Measurements from ENCODE around the gene CRYAB.

DNA sequence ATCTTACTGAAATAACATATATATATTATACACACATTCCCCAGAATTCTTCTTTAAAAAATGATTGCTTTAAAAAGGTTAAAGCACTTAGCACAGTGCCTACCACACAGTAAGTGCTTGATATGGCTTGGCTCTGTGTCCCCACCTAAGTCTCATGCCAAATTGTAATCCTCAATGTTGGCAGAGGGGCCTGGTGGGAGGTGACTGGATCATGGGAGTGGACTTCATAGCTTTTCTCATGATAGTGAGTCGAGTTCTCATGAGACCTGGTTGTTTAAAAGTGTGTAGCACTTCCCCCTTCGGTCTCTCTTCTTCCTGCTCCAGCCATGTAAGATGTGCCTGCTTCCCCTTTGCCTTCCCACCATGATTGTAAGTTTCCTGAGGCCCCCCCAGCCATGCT, 6.2 kb downstream of the CRYAB start:
- TF ChIP-seq CHD2 (IDR thresholded peaks at IDR 0.05; ENCODE audit: low read length, partially characterized antibody) (no peak), RFX5 (IDR thresholded peaks at IDR 0.05; ENCODE audit: low read length) (no peak), POLR2AphosphoS5 (IDR thresholded peaks at IDR 0.05; ENCODE audit: low read depth, low read length) (no peak), JUND (IDR thresholded peaks at IDR 0.05) (no peak), EZH2phosphoT487 (IDR thresholded peaks at IDR 0.05; ENCODE audit: borderline replicate concordance, low read depth) (no peak), YY1 (IDR thresholded peaks at IDR 0.05; ENCODE audit: low read depth) (no peak)
- TF ChIP-seq, protein P1, sequence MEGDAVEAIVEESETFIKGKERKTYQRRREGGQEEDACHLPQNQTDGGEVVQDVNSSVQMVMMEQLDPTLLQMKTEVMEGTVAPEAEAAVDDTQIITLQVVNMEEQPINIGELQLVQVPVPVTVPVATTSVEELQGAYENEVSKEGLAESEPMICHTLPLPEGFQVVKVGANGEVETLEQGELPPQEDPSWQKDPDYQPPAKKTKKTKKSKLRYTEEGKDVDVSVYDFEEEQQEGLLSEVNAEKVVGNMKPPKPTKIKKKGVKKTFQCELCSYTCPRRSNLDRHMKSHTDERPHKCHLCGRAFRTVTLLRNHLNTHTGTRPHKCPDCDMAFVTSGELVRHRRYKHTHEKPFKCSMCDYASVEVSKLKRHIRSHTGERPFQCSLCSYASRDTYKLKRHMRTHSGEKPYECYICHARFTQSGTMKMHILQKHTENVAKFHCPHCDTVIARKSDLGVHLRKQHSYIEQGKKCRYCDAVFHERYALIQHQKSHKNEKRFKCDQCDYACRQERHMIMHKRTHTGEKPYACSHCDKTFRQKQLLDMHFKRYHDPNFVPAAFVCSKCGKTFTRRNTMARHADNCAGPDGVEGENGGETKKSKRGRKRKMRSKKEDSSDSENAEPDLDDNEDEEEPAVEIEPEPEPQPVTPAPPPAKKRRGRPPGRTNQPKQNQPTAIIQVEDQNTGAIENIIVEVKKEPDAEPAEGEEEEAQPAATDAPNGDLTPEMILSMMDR (IDR thresholded peaks at IDR 0.05), result no peak
